A172 (cell line): Measurements from ENCODE around the gene DIS3L2. TPM values are rescaled to one million over a fixed set of nuclear protein-coding genes. Genes with fewer than 3 reads are reported as not detected.

Experiments used
- DNase-seq: peaks from one replicate; pipeline ENCODE4 v3.0.0-alpha.2; 2015; ENCODE audit warnings: low spot score
- total RNA-seq: library from RNA; depleted of rRNA; stranded (reverse); fragments of >200 nt; shearing (Covaris generic); gene quantifications from 2 replicates; pipeline ENCODE4 v1.2.3, GENCODE V29; 2014

Gene DIS3L2
- total RNA-seq, 1 experiment from 2014 or later = 19.2 TPM

GRCh38 chr2:232228971-232229894, 267.7 kb downstream of the DIS3L2 start:
- DNase-seq = no peak

- DNase-seq = no peak
Observed at GRCh38 chr2:232229911-232230310, 268.4 kb downstream of the DIS3L2 start.

- DNase-seq = no peak
Observed at GRCh38 chr2:232230560-232230959, 269.0 kb downstream of the DIS3L2 start.

- no peak for DNase-seq
Observed at GRCh38 chr2:232231554-232231953, 270.0 kb downstream of the DIS3L2 start.

- DNase-seq = no peak
Observed at GRCh38 chr2:232232915-232233314, 271.4 kb downstream of the DIS3L2 start.

GRCh38 chr2:232234922-232235615, 273.6 kb downstream of the DIS3L2 start:
- no peak for DNase-seq

- DNase-seq = no peak
Observed at GRCh38 chr2:232235716-232236115, 274.2 kb downstream of the DIS3L2 start.

- no peak for DNase-seq
Observed at GRCh38 chr2:232236200-232236599, 274.7 kb downstream of the DIS3L2 start.

GRCh38 chr2:232237464-232237863, 276.0 kb downstream of the DIS3L2 start:
- no peak for DNase-seq

GRCh38 chr2:232238108-232238507, 276.6 kb downstream of the DIS3L2 start:
- no peak for DNase-seq

GRCh38 chr2:232238596-232238995, 277.1 kb downstream of the DIS3L2 start:
- DNase-seq = no peak

GRCh38 chr2:232239951-232240681, 278.6 kb downstream of the DIS3L2 start:
- DNase-seq = no peak

- no peak for DNase-seq
Observed at GRCh38 chr2:232240906-232241305, 279.4 kb downstream of the DIS3L2 start.

- DNase-seq = no peak
Observed at GRCh38 chr2:232242316-232242715, 280.8 kb downstream of the DIS3L2 start.

- no peak for DNase-seq
Observed at GRCh38 chr2:232245111-232245510, 283.6 kb downstream of the DIS3L2 start.

GRCh38 chr2:232246245-232246644, 284.7 kb downstream of the DIS3L2 start:
- DNase-seq = no peak

GRCh38 chr2:232249096-232249495, 287.6 kb downstream of the DIS3L2 start:
- no peak for DNase-seq

GRCh38 chr2:232250246-232251175, 289.0 kb downstream of the DIS3L2 start:
- no peak for DNase-seq

- no peak for DNase-seq
Observed at GRCh38 chr2:232255033-232255432, 293.5 kb downstream of the DIS3L2 start.

GRCh38 chr2:232260075-232260474, 298.6 kb downstream of the DIS3L2 start:
- peak; percentile 92 for DNase-seq

GRCh38 chr2:232261776-232262175, 300.3 kb downstream of the DIS3L2 start:
- no peak for DNase-seq
